A549 (cell line): Measurements from ENCODE around the gene TM4SF20.

Experiments
- BHLHE40 ChIP-seq: IDR thresholded peaks from 2 replicates; pipeline ENCODE4 v1.6.1; 2012; ENCODE audit warnings: low read depth, low read length, inconsistent platforms
- CTCF ChIP-seq: fragments of >200 bp; sonication (Bioruptor Twin); formaldehyde crosslinking; IDR thresholded peaks from 3 replicates; pipeline ENCODE4 v1.5.1; 2016

GRCh38 chr2:227411320-227411989 lies 32.3 kb upstream of the TM4SF20 start:
- TF ChIP-seq CTCF (no peak), BHLHE40 (no peak)
